Mesodermal cell (in vitro differentiated cells): ENCODE data around the gene PHIP.

Experiments
- H3K27ac ChIP-seq: 2 replicates; pipeline ENCODE4 v1.7.0; 2013; ENCODE audit warnings: mild to moderate bottlenecking, low read depth, low read length, moderate library complexity; ENCODE audit not compliant: severe bottlenecking
- H3K36me3 ChIP-seq: 2 replicates; pipeline ENCODE4 v1.7.1; 2013; ENCODE audit warnings: mild to moderate bottlenecking, low read length, moderate library complexity; ENCODE audit not compliant: control insufficient read depth, insufficient read depth
- H3K4me1 ChIP-seq: one replicate; pipeline ENCODE4 v1.7.1; 2013; ENCODE audit warnings: mild to moderate bottlenecking, low read length; ENCODE audit not compliant: insufficient read depth, control insufficient read depth, poor library complexity, severe bottlenecking
- H3K4me3 ChIP-seq: 2 replicates; pipeline ENCODE4 v1.7.0; 2013; ENCODE audit warnings: low read length, control low read depth, mild to moderate bottlenecking; ENCODE audit not compliant: insufficient read depth, poor library complexity, severe bottlenecking; ENCODE audit errors: extremely low read depth
- H3K9me3 ChIP-seq: 2 replicates; pipeline ENCODE4 v1.7.1; 2013; ENCODE audit warnings: mild to moderate bottlenecking, low read length, moderate library complexity; ENCODE audit not compliant: control insufficient read depth
- WGBS, 2 experiments: methylation state at CpG; one replicate each; pipeline ENCODE4 v1.1.5; 2013; ENCODE audit warnings: missing lambda C conversion rate in 2 of 2; ENCODE audit not compliant: insufficient coverage in 2 of 2; 5-methylcytosine and 5-hydroxymethylcytosine counted together

PHIP gene

DNA sequence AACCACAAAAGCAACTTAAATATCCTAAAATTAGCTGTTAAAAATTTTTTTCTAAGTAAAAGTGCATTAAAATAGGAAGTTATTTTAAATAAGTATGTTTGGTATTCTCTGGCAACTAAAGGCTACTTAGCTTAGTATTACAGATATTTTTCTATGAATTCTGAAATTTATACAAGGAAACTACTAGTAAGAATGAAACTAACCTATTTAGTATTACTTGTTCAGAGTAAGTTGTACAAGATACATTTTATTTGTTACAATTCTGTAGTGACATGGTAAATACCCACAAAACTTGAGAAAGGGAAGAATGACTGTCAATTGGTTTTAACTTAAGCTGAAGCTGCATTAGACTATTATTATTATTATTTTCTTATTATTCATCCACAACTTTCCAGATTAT lies 6.5 kb downstream of the PHIP start:
- H3K4me3 ChIP-seq, result no peak overlapping the region
- no peaks in the 10 kb centered on the region for H3K9me3 ChIP-seq
- peaks cover 6% of the 10 kb centered on the region for H3K4me1 ChIP-seq
- peaks cover 18% of the 10 kb centered on the region for H3K36me3 ChIP-seq
- no peak overlapping the region for H3K27ac ChIP-seq

DNA sequence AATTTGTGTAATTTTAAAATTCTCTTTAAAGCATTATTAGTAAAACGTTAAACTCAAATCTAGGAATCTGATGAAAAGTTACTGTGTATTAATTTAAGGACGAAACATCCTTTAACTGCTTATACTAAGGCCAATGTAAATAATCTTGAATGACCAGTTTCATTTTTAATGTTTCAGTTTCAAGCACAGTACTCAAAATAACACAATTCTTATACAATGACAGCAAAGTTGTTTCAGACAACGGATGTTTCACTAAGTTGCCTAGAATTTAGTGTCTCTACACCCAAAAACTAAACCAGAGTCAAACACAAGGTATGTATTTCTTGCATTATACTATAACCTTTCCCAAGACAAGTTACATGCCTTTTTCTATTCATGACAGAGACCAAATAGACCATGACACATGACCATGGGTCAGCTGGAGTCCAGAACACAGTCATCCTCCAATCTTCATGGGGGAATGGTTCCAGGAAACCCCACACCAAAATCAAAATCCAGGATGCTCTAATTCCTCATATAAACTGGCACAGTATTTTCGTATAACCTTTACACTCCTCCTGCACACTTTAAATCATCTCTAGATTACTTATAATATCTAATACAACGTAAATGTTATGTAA lies 7.7 kb downstream of the PHIP start:
- peaks cover 6% of the 10 kb centered on the region for H3K4me1 ChIP-seq
- WGBS, 2 experiments, result 82 to 100% methylated on average over 1 to 2 of the region's 5 CpGs
- no peak overlapping the region for H3K27ac ChIP-seq
- peaks cover 18% of the 10 kb centered on the region for H3K36me3 ChIP-seq
- no peaks in the 10 kb centered on the region for H3K9me3 ChIP-seq
- no peak overlapping the region for H3K4me3 ChIP-seq

DNA sequence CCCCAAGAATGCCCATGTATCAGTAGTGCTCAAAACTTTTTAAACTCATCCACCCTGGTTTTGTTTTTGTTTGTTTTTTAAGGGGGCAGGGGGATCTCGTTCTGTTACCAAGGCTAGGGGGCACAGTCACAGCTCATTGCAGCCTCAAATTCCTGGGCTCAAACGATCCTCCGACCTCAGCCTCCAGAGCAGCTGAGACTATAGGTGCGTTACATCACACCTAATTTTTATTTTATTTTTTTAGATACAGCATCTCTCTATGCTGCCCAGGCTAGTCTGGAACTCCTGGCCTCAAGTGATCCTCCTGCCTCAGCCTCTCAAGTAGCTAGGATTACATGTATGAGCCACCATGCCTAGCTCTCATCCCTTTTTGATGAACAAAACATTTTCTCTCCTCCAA lies 11.2 kb downstream of the PHIP start:
- no peak overlapping the region for H3K4me3 ChIP-seq
- H3K36me3 ChIP-seq, result peaks cover 13% of the 10 kb centered on the region
- peaks cover 6% of the 10 kb centered on the region for H3K4me1 ChIP-seq
- 88 to 93% methylated on average over 3 to 4 of the region's 4 CpGs for WGBS, 2 experiments
- no peak overlapping the region for H3K27ac ChIP-seq
- H3K9me3 ChIP-seq, result no peaks in the 10 kb centered on the region

- H3K4me1 ChIP-seq, result peaks cover 6% of the 10 kb centered on the region
- H3K27ac ChIP-seq, result no peak overlapping the region
- H3K4me3 ChIP-seq, result no peak overlapping the region
- H3K36me3 ChIP-seq, result peaks cover 13% of the 10 kb centered on the region
- H3K9me3 ChIP-seq, result no peaks in the 10 kb centered on the region
Observed at GRCh38 chr6:79066330-79066729, 11.7 kb downstream of the PHIP start.

DNA sequence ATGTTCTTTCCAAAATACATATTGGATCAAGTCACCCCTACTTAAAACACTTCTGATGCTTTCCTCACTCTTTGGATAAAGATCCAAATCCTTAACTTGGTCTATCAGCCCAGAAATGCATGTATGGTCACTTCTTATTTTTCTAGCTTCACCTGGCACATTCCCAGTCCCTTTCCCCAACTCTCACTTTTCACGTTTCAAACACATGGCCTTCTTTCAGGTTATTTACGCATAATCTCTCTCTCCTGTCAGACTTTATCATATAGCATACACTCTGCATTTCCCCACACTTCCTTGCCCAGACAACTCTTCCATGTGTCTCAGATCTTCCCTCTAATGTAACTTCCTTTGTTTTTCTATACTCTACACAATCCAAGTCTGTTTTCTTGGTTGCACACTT lies 12.8 kb downstream of the PHIP start:
- WGBS, 2 experiments, result 89 to 100% methylated on average over 2 of the region's 2 CpGs
- H3K4me3 ChIP-seq, result no peak overlapping the region
- no peak overlapping the region for H3K27ac ChIP-seq
- no peaks in the 10 kb centered on the region for H3K9me3 ChIP-seq
- H3K4me1 ChIP-seq, result peaks cover 6% of the 10 kb centered on the region
- H3K36me3 ChIP-seq, result peaks cover 13% of the 10 kb centered on the region

DNA sequence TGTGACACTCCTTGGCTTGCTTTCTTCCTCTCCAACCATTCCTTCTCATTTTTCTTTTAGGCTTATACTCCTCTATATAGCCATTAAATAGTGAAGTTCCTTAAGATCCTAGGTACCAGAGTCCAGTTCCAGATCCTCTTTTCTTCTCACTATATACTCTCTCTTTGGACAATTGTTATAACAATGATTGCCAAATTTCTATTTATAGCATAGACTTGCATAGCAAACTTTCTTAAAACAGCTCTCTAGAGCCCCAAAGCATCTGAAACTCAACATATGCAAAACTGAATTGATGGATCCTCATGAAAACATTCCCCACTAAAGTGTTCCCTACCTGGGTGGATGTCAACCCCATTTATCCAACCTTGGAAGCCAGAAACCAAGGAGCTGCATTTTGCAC lies 13.4 kb downstream of the PHIP start:
- no peak overlapping the region for H3K4me3 ChIP-seq
- peaks cover 6% of the 10 kb centered on the region for H3K4me1 ChIP-seq
- H3K36me3 ChIP-seq, result peaks cover 17% of the 10 kb centered on the region
- no peak overlapping the region for H3K27ac ChIP-seq
- H3K9me3 ChIP-seq, result no peaks in the 10 kb centered on the region

DNA sequence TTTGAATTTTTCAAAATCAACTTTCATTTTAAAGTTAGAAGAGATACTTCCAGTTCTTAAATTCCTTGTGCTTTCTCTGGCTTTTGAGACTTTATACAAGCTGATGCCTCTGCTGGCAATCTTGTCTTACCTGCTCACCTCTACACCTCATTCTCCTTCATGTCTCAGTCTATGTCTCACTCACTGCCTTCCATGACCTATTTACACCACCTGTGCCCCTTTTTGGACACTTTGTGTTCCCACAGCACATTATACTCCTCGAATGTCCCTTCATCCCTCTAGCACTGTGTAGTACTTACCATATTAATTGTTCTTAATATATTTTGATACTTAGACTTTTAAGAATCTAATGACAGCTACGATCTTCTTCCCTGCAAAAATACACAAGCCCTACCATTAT lies 15.3 kb downstream of the PHIP start:
- Histone ChIP-seq H3K27ac (no peak overlapping the region), H3K4me1 (peaks cover 2% of the 10 kb centered on the region), H3K4me3 (no peak overlapping the region), H3K36me3 (peaks cover 27% of the 10 kb centered on the region), H3K9me3 (no peaks in the 10 kb centered on the region)
- 100% methylated on average over 1 of the region's 2 CpGs; no CpG with 5 or more reads in 1 of the 2 experiments for WGBS, 2 experiments

- no peak overlapping the region for H3K4me3 ChIP-seq
- peaks cover 61% of the 10 kb centered on the region for H3K36me3 ChIP-seq
- H3K9me3 ChIP-seq, result no peaks in the 10 kb centered on the region
- 100% methylated on average over 1 of the region's 1 CpG; no CpG with 5 or more reads in 1 of the 2 experiments for WGBS, 2 experiments
- H3K4me1 ChIP-seq, result no peaks in the 10 kb centered on the region
- H3K27ac ChIP-seq, result no peak overlapping the region
Observed at GRCh38 chr6:79057746-79058145, 20.3 kb downstream of the PHIP start.

GRCh38 chr6:79056226-79056625 lies 21.8 kb downstream of the PHIP start:
- no peak overlapping the region for H3K27ac ChIP-seq
- peaks cover 69% of the 10 kb centered on the region for H3K36me3 ChIP-seq
- no peaks in the 10 kb centered on the region for H3K4me1 ChIP-seq
- H3K4me3 ChIP-seq, result no peak overlapping the region
- H3K9me3 ChIP-seq, result no peaks in the 10 kb centered on the region
- WGBS, 2 experiments, result 92 to 100% methylated on average over 1 of the region's 1 CpG

- Histone ChIP-seq H3K9me3 (no peaks in the 10 kb centered on the region), H3K36me3 (peaks cover 46% of the 10 kb centered on the region), H3K4me1 (no peaks in the 10 kb centered on the region), H3K27ac (no peak overlapping the region), H3K4me3 (no peak overlapping the region)
- no CpG with 5 or more reads among the region's 2 CpGs for whole genome bisulfite sequencing, 2 experiments
Observed at GRCh38 chr6:79048611-79049010, 29.4 kb downstream of the PHIP start.

- Histone ChIP-seq H3K4me3 (no peak overlapping the region), H3K36me3 (peaks cover 37% of the 10 kb centered on the region), H3K27ac (no peak overlapping the region), H3K4me1 (no peaks in the 10 kb centered on the region), H3K9me3 (no peaks in the 10 kb centered on the region)
- 86 to 100% methylated on average over 1 of the region's 2 CpGs for WGBS, 2 experiments
Observed at GRCh38 chr6:79047072-79047471, 31.0 kb downstream of the PHIP start.
